ENCODE results near the gene INTS1.

The INTS1 gene

GRCh38 chr7:1503816-1504775 lies at the start of gene INTS1:
TSS of gene INTS1 (minus strand) at chr7:1504389. CDS start at chr7:1503960, 429 bp downstream.
- Histone ChIP-seq H3F3A (ENCODE audit: insufficient read depth, low read length) (peaks cover 8% of the 10 kb centered on the region; the same call in 1 of the 2 replicates), H3K36me3 (replicated peaks; ENCODE audit: insufficient read depth, low read length) (no peaks in the 10 kb centered on the region; the same call in 1 of the 2 replicates), H3K9ac (ENCODE audit: low read length) (peak within 1 kb of the TSS; percentile 75), H3K4me1 (ENCODE audit: low read length) (peaks cover 9% of the 10 kb centered on the region; the same call in 1 of the 2 replicates), H3K4me2 (ENCODE audit: low read depth, low read length) (peak within 1 kb of the TSS; percentile 94), H3K4me3 (ENCODE audit: low read length) (peak within 1 kb of the TSS; percentile 96), H3K9me2 (replicated peaks; ENCODE audit: insufficient read depth, low read length) (no peaks in the 10 kb centered on the region), H4K20me1 (ENCODE audit: insufficient read depth, low read length) (no peaks in the 10 kb centered on the region), H3K27me3 (replicated peaks; ENCODE audit: insufficient read depth, low read length) (no peaks in the 10 kb centered on the region), H2AFZ (ENCODE audit: low read length) (peak within 1 kb of the TSS; percentile 70; the same call in 1 of the 2 replicates), H3K79me2 (ENCODE audit: low read length) (peaks cover 37% of the 10 kb centered on the region), H3K9me3 (replicated peaks; ENCODE audit: insufficient read depth, low read length) (no peaks in the 10 kb centered on the region), H3K27ac (ENCODE audit: low read length) (no peak within 1 kb of the TSS)
- TF ChIP-seq EZH2 (optimal IDR thresholded peaks at IDR 0.05; ENCODE audit: low read depth, low read length) (no peak), CTCF (IDR thresholded peaks at IDR 0.05; ENCODE audit: low read length) (peak; percentile 86)
- DNase-seq, result peak; percentile 93

- H3F3A ChIP-seq (ENCODE audit: insufficient read depth, low read length), result no peaks in the 10 kb centered on the region
- H2AFZ ChIP-seq (ENCODE audit: low read length), result no peak overlapping the region
- DNase-seq, result no peak
- H3K4me1 ChIP-seq (ENCODE audit: low read length), result peaks cover 11% of the 10 kb centered on the region
- no peaks in the 10 kb centered on the region for H3K79me2 ChIP-seq (ENCODE audit: low read length)
- H3K36me3 ChIP-seq (replicated peaks; ENCODE audit: insufficient read depth, low read length), result no peaks in the 10 kb centered on the region
- H3K9me3 ChIP-seq (replicated peaks; ENCODE audit: insufficient read depth, low read length), result no peaks in the 10 kb centered on the region
- TF ChIP-seq CTCF (IDR thresholded peaks at IDR 0.05; ENCODE audit: low read length), result no peak
- no peak for TF ChIP-seq EZH2phosphoT487 (IDR thresholded peaks at IDR 0.05; ENCODE audit: low read length)
- TF ChIP-seq EZH2 (optimal IDR thresholded peaks at IDR 0.05; ENCODE audit: low read depth, low read length), result no peak
- H4K20me1 ChIP-seq (ENCODE audit: insufficient read depth, low read length), result no peaks in the 10 kb centered on the region
- no peak overlapping the region for H3K27ac ChIP-seq (ENCODE audit: low read length)
- no peaks in the 10 kb centered on the region for H3K9me2 ChIP-seq (replicated peaks; ENCODE audit: insufficient read depth, low read length)
- H3K9ac ChIP-seq (ENCODE audit: low read length), result no peak overlapping the region
- H3K27me3 ChIP-seq (replicated peaks; ENCODE audit: insufficient read depth, low read length), result peaks cover 51% of the 10 kb centered on the region
- no peak overlapping the region for H3K4me2 ChIP-seq (ENCODE audit: low read depth, low read length)
- no peak overlapping the region for H3K4me3 ChIP-seq (ENCODE audit: low read length)
Measured at GRCh38 chr7:1553512-1554210, 49.5 kb upstream of the INTS1 start.

DNA sequence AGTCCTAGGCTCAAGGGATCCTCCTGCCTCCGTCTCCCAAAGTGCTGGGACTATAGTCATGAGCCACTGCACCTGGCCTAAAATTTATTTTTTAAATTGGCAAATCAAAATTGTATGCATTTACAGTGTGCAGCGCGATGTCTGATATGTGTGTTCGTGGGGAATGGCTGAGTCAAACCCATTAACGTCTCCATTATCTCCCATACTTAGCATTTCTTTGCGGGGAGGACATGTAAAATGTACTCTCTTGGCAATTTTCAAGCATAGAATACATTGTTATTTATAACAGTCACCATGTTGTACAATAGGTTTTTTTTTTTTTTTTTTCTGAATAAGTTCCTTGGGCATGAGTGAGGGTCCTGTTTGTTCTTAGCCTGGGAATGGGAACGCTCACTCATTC lies 48.0 kb upstream of the INTS1 start:
- Histone ChIP-seq H2AFZ (ENCODE audit: low read length) (no peak overlapping the region), H3K9me3 (replicated peaks; ENCODE audit: insufficient read depth, low read length) (no peaks in the 10 kb centered on the region), H3K4me2 (ENCODE audit: low read depth, low read length) (no peak overlapping the region), H3K9me2 (replicated peaks; ENCODE audit: insufficient read depth, low read length) (no peaks in the 10 kb centered on the region), H3K4me3 (ENCODE audit: low read length) (no peak overlapping the region), H3K27me3 (replicated peaks; ENCODE audit: insufficient read depth, low read length) (peaks cover 42% of the 10 kb centered on the region), H3K36me3 (replicated peaks; ENCODE audit: insufficient read depth, low read length) (no peaks in the 10 kb centered on the region), H3F3A (ENCODE audit: insufficient read depth, low read length) (no peaks in the 10 kb centered on the region), H3K27ac (ENCODE audit: low read length) (no peak overlapping the region), H3K9ac (ENCODE audit: low read length) (no peak overlapping the region), H3K4me1 (ENCODE audit: low read length) (peaks cover 11% of the 10 kb centered on the region), H3K79me2 (ENCODE audit: low read length) (no peaks in the 10 kb centered on the region), H4K20me1 (ENCODE audit: insufficient read depth, low read length) (no peaks in the 10 kb centered on the region)
- TF ChIP-seq EZH2 (optimal IDR thresholded peaks at IDR 0.05; ENCODE audit: low read depth, low read length) (no peak), CTCF (IDR thresholded peaks at IDR 0.05; ENCODE audit: low read length) (no peak), EZH2phosphoT487 (IDR thresholded peaks at IDR 0.05; ENCODE audit: low read length) (no peak)
- no peak for DNase-seq

All from MM.1S (cell line).